Subcutaneous adipose tissue (tissue), 4 donors: ENCODE measurements around the gene CD79B. TPM values are rescaled to one million over a fixed set of nuclear protein-coding genes. Genes with fewer than 3 reads are reported as not detected.

Experiments
- total RNA-seq, 4 donors: library from RNA; depleted of rRNA; stranded (reverse); fragments of >200 nt; gene quantifications; one replicate each; pipeline ENCODE4 v1.1.0, GENCODE V29; 2016
- TF ChIP-seq, protein P1 (sequence below): fragments of 450-650 bp; IDR thresholded peaks from one replicate; pipeline ENCODE4 v1.5.1; 2016; ENCODE audit warnings: low read depth, mild to moderate bottlenecking, control low read depth, antibody characterized with exemption, moderate library complexity

Gene CD79B
- total RNA-seq, 4 donors from 2014 or later: 3.1 to 4.6 (median 3.8) TPM

GRCh38 chr17:63929860-63930766 lies 2.0 kb downstream of the CD79B start:
- TF ChIP-seq, protein P1, sequence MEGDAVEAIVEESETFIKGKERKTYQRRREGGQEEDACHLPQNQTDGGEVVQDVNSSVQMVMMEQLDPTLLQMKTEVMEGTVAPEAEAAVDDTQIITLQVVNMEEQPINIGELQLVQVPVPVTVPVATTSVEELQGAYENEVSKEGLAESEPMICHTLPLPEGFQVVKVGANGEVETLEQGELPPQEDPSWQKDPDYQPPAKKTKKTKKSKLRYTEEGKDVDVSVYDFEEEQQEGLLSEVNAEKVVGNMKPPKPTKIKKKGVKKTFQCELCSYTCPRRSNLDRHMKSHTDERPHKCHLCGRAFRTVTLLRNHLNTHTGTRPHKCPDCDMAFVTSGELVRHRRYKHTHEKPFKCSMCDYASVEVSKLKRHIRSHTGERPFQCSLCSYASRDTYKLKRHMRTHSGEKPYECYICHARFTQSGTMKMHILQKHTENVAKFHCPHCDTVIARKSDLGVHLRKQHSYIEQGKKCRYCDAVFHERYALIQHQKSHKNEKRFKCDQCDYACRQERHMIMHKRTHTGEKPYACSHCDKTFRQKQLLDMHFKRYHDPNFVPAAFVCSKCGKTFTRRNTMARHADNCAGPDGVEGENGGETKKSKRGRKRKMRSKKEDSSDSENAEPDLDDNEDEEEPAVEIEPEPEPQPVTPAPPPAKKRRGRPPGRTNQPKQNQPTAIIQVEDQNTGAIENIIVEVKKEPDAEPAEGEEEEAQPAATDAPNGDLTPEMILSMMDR: no peak

DNA sequence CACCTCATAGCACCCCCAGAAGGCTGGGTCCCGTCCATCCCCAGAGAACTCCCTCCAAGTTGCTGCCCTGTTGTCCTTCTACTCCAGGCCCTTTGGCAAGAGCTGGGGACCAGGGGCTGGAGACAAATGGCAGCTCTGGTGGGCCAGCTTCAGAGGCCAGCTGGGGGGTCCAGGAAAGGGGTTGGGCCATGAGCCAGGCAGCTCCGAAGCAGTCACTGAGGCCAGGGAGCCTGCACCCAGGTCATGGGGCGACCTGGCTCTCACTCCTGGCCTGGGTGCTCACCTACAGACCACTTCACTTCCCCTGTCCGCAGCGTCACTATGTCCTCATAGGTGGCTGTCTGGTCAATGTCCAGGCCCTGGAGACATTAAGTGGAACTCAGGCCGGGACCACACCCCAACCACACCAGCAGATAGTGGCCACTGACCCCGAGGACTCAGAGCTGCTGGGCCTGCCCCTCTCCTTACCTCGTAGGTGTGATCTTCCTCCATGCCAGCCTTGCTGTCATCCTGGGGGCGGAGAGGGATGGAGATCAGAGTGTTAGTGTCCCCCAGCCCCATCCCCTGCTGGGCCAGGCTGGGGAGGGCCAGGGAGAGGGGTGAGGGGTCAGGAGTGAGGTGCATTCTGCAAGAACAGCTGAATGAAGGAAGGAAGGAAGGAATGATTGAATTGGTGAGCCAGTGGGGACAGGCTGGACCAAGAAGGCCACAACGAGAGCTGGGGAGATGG lies 3.0 kb downstream of the CD79B start:
- TF ChIP-seq, protein P1: no peak

GRCh38 chr17:63928172-63928666 lies 3.9 kb downstream of the CD79B start:
- TF ChIP-seq, protein P1: no peak

GRCh38 chr17:63927464-63928171 lies 4.5 kb downstream of the CD79B start:
- TF ChIP-seq, protein P1: no peak

GRCh38 chr17:63926164-63926563 lies 6.0 kb downstream of the CD79B start:
- TF ChIP-seq, protein P1: no peak

- TF ChIP-seq, protein P1: no peak
Measured at GRCh38 chr17:63925615-63926014, 6.5 kb downstream of the CD79B start.
